ENCODE measurements around the gene MFN2. TPM values are rescaled to one million over a fixed set of nuclear protein-coding genes. Genes with fewer than 3 reads are reported as not detected.
A peak's percentile ranks its signal among the peaks of the same experiment; 100 is the strongest.

Gene MFN2
- total and polyA plus RNA-seq, 9 of the 15 experiments (the other 6 are each of a cell fraction or from before 2014, with no cell fraction given) = 10.5 to 158 (median 87.1) TPM

DNA sequence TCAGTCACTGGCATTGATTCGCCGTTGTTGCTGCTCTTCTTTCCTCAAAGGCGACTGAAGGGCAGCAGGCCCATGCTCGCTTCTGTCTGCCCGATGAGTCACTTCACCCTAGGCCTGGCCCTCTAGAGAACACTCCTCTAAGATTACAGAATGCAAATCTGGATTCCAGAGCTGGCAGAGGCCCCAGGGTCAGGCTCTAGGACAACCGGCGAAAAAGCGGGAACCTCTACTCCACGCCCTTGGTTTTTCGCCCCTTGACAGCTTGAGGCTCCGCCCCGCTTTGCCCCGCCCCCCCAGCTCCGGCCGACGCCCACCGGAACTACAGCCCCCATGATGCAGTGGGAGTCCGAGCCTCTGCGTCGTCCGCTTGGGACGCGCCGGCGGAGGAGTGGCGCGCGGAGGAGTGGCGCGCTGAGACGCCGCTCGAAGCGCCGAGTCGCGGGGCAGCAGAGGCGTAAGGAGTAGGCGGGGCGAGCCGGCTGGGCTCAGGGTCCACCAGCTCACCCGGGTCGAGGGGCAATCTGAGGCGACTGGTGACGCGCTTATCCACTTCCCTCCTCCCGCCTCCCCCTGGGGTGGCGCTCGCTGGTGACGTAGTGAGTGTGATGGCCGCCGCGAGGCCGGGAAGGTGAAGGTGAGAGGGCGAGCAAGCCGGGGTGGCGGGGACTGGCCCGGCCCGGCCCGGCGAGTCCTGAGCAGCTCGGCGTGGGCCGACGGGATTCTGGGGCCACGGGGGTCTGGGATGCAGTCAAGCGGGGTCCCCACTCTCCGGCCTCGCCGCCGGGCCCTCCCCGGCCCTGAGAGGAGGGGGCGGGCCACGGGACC, at the start of gene MFN2 (continued):
- TF ChIP-seq, protein P1, sequence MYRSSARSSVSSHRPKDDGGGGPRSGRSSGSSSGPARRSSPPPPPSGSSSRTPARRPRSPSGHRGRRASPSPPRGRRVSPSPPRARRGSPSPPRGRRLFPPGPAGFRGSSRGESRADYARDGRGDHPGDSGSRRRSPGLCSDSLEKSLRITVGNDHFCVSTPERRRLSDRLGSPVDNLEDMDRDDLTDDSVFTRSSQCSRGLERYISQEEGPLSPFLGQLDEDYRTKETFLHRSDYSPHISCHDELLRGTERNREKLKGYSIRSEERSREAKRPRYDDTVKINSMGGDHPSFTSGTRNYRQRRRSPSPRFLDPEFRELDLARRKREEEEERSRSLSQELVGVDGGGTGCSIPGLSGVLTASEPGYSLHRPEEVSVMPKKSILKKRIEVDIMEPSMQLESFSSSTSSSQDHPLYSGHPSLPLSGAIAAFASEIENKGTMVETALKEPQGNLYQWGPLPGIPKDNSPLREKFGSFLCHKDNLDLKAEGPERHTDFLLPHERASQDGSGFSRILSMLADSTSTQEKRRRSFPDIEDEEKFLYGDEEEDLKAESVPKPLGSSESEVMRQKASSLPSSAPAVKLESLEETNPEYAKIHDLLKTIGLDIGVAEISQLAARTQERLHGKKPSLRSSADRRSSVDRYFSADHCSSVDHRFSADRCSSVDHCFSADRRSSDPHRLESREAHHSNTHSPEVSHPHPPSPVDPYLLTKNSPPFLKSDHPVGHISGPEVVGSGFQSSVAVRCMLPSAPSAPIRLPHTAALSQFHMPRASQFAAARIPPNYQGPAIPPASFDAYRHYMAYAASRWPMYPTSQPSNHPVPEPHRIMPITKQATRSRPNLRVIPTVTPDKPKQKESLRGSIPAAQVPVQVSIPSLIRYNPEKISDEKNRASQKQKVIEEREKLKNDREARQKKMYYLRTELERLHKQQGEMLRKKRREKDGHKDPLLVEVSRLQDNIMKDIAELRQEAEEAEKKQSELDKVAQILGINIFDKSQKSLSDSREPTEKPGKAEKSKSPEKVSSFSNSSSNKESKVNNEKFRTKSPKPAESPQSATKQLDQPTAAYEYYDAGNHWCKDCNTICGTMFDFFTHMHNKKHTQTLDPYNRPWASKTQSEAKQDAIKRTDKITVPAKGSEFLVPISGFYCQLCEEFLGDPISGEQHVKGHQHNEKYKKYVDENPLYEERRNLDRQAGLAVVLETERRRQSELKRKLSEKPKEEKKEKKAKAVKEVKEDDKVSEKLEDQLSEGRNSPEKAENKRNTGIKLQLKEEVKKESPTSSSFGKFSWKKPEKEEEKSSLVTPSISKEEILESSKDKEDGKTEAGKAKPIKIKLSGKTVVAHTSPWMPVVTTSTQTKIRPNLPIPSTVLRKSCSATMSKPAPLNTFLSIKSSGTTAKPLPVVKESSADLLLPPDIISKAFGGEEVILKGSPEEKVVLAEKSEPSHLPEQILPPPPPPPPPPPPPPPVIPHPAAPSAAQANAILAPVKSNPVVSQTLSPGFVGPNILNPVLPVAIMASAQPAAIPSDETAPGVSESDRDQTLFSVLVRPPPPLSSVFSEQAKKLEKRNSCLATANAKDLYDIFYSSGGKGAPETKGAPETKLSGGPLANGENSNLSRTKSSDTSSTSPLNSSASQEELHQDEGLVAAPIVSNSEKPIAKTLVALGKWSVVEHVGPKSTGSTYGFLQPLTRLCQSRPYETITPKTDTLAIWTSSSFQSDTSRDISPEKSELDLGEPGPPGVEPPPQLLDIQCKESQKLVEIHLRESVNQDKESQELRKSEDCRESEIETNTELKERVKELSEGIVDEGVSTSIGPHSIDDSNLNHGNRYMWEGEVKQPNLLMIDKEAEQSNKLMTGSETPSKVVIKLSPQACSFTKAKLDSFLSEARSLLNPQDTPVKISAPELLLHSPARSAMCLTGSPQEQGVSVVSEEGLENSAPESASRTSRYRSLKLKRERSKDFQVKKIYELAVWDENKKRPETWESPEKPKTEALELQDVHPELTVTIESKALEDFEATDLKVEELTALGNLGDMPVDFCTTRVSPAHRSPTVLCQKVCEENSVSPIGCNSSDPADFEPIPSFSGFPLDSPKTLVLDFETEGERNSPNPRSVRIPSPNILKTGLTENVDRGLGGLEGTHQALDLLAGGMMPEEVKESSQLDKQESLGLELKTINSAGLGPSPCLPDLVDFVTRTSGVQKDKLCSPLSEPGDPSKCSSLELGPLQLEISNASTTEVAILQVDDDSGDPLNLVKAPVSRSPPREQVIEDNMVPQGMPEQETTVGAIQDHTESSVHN (IDR thresholded peaks at IDR 0.05; ENCODE audit: borderline replicate concordance in 1 of 2, low read depth in 1 of 2) = no peak
- TF ChIP-seq HLTF (IDR thresholded peaks at IDR 0.05) (no peak), PTTG1 (tag; IDR thresholded peaks at IDR 0.05; ENCODE audit: low read depth) (no peak), ZNF76 (CRISPR knock-in tag; IDR thresholded peaks at IDR 0.05; ENCODE audit: borderline replicate concordance) (no peak; the same call in 1 of the 2 replicates), NR1H2 (CRISPR knock-in tag; IDR thresholded peaks at IDR 0.05) (peak; percentile 69; the same call in 1 of the 2 replicates), ZNF253 (CRISPR knock-in tag; conservative IDR thresholded peaks at IDR 0.05) (no peak), ZNF436 (CRISPR knock-in tag; IDR thresholded peaks at IDR 0.05) (no peak), CAMTA2 (CRISPR knock-in tag; conservative IDR thresholded peaks at IDR 0.05) (no peak), SMAD3 (CRISPR knock-in tag; conservative IDR thresholded peaks at IDR 0.05) (no peak), BCL6 (CRISPR knock-in tag; IDR thresholded peaks at IDR 0.05) (no peak), NR2C1 (IDR thresholded peaks at IDR 0.05) (peak; percentile 92), NR2C1 (tag; IDR thresholded peaks at IDR 0.05) (peak; percentile 95), SAFB2 (IDR thresholded peaks at IDR 0.05; ENCODE audit: borderline replicate concordance, low read depth, low read length, severe bottlenecking) (no peak), E2F3 (CRISPR knock-in tag; IDR thresholded peaks at IDR 0.05) (0 out of 2 replicates have a peak, but pooled peaks have one; percentile 9), LEF1 (IDR thresholded peaks at IDR 0.05) (no peak), ZNF3 (CRISPR knock-in tag; IDR thresholded peaks at IDR 0.05) (no peak)
- TF ChIP-seq, protein P2, sequence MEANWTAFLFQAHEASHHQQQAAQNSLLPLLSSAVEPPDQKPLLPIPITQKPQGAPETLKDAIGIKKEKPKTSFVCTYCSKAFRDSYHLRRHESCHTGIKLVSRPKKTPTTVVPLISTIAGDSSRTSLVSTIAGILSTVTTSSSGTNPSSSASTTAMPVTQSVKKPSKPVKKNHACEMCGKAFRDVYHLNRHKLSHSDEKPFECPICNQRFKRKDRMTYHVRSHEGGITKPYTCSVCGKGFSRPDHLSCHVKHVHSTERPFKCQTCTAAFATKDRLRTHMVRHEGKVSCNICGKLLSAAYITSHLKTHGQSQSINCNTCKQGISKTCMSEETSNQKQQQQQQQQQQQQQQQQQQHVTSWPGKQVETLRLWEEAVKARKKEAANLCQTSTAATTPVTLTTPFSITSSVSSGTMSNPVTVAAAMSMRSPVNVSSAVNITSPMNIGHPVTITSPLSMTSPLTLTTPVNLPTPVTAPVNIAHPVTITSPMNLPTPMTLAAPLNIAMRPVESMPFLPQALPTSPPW (CRISPR knock-in tag; IDR thresholded peaks at IDR 0.05) = peak; percentile 100
- TF ChIP-seq, protein P3, sequence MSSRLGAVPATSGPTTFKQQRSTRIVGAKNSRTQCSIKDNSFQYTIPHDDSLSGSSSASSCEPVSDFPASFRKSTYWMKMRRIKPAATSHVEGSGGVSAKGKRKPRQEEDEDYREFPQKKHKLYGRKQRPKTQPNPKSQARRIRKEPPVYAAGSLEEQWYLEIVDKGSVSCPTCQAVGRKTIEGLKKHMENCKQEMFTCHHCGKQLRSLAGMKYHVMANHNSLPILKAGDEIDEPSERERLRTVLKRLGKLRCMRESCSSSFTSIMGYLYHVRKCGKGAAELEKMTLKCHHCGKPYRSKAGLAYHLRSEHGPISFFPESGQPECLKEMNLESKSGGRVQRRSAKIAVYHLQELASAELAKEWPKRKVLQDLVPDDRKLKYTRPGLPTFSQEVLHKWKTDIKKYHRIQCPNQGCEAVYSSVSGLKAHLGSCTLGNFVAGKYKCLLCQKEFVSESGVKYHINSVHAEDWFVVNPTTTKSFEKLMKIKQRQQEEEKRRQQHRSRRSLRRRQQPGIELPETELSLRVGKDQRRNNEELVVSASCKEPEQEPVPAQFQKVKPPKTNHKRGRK (tag; IDR thresholded peaks at IDR 0.05) = no peak
